Suprapubic skin (tissue), 3 donors: ENCODE results near the gene CA6.

Experiments
- POLR2AphosphoS5 ChIP-seq, 3 donors: sonication (generic); formaldehyde crosslinking; IDR thresholded peaks; one replicate each; pipeline ENCODE4 v1.6.1; 2017; ENCODE audit warnings: antibody characterized with exemption in 3 of 3
- TF ChIP-seq, protein P1 (sequence below), 2 donors: fragments of 200-600 bp in 1 of 2; fragments of 450-650 bp in 1 of 2; sonication (generic) in 1 of 2; IDR thresholded peaks; one replicate each; pipeline ENCODE4 v1.5.1; 2016 to 2019; ENCODE audit warnings: antibody characterized with exemption in 2 of 2, mild to moderate bottlenecking in 1 of 2, moderate library complexity in 1 of 2

DNA sequence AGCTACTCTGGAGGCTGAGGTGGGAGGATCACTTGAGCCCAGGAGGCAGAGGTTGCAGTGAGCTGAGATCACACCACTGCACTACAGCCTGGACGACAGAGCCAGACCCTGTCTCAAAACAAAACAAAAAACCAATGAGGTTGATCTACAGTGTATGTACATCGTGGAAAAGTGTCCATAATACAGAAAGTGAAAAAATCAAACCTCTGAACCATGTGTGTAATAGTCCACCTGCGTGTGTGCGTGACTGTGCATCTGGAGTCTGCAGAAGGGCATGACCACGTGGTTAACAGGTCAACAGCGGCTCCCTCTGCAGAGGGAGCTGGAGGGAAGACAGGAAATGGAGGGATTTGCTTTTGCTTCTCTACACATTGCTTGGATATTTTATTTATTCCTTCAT lies 34.8 kb upstream of the CA6 start:
- TF ChIP-seq, protein P1, sequence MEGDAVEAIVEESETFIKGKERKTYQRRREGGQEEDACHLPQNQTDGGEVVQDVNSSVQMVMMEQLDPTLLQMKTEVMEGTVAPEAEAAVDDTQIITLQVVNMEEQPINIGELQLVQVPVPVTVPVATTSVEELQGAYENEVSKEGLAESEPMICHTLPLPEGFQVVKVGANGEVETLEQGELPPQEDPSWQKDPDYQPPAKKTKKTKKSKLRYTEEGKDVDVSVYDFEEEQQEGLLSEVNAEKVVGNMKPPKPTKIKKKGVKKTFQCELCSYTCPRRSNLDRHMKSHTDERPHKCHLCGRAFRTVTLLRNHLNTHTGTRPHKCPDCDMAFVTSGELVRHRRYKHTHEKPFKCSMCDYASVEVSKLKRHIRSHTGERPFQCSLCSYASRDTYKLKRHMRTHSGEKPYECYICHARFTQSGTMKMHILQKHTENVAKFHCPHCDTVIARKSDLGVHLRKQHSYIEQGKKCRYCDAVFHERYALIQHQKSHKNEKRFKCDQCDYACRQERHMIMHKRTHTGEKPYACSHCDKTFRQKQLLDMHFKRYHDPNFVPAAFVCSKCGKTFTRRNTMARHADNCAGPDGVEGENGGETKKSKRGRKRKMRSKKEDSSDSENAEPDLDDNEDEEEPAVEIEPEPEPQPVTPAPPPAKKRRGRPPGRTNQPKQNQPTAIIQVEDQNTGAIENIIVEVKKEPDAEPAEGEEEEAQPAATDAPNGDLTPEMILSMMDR (IDR thresholded peaks at IDR 0.05) = no peak
- no peak for TF ChIP-seq POLR2AphosphoS5 (IDR thresholded peaks at IDR 0.05)
